HG03565 (cell line): ENCODE results near the gene MYL3.

Experiments
- ATAC-seq: cut with Tn5 transposase; IDR thresholded peaks from one replicate; pipeline ENCODE4 v1.9.1; 2021; ENCODE audit warnings: mild to moderate bottlenecking, moderate library complexity; ENCODE audit not compliant: unreplicated experiment

The MYL3 gene

DNA sequence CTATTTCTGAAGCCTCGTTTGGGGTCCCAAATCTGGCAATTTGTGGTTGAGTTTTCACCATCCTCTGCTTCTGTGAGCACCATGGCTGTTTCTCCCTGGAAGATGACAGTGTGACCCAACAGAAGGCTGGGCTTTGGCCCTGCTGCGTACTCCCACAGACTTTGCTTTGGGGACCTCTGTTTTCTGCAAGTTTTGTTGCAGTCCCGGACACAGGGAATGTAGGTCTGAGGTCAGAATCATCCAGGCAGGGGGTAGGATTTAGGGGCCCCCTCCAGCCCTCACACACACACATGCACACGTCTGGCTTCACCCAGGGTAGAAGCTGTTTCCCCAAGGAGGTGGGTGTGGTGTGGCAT is 20.6 kb upstream of the MYL3 start:
- ATAC-seq, result no peak

GRCh38 chr3:46883054-46883829 is 20.0 kb upstream of the MYL3 start:
- ATAC-seq, result no peak

DNA sequence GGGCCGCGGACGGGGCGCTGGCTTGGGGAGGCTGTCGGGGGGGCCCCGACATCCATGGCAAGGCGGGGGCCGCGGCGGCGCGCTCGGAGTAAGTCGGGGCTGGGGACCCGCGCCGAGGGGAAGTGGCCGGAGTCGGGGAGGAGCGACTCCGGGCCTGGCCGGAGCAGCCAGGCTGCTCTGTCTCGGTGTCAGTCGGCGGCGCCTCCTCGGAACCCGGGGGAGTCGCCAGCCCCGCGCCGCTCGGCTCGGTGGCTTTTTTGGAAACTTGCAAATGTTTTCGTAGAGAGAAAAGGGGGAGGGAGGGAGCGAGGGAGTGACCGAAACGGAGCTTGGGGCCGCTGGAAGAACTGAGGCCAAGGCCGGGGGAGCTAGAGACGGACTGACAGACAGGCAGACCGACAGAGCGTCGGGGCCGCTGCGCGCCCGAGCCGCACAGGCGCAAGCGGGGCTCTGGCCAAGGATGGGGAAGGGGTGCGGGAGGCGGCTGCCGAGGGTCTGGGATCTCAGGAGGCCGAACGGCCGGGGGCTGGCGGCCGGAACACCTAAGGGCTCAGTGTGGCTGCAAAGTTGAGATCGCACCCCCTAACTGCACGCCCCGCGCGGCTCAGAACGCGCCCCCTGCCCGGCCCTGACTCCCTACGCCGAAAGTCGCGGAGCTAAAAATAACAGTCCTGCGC is 19.3 kb upstream of the MYL3 start:
- ATAC-seq, result no peak

GRCh38 chr3:46881596-46882376 is 18.5 kb upstream of the MYL3 start:
- ATAC-seq, result no peak

DNA sequence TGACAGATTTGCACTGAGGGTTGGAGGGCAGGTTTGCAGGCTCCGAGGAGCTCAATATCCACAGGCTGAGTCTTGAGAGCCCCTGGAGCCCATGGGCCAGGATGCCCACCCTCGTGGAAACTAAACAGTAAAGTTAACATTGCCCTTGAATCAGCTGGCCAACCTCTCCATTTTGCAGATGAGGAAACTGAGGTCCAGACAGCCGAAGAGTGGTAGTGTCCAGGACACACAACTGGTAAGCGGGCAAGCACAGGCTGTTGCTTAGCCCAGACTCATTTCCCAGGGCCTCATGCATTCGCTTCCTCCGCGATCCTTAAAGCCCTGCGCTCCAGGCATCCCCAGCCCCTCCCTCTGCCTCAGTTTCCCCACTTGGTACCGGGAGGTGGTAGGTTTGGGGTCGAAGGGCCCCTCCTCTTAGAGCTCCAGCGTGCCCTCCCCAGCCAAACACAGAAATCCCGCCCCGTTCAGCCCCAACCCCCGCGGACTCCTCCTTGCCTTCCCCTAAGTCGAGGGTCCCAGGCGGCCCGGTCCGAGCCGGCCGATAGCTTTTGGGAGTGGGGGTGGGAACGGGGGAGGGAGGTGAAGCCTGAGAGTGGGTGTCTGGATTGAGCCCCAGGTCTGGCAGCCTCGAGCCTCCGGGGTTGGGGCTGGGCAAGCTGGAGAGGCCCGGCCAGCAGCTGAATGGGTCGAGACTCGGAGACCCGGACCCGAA is 17.8 kb upstream of the MYL3 start:
- no peak for ATAC-seq

- ATAC-seq, result no peak
These were observed 15.7 kb upstream of the MYL3 start for GRCh38 chr3:46878781-46879436.

DNA sequence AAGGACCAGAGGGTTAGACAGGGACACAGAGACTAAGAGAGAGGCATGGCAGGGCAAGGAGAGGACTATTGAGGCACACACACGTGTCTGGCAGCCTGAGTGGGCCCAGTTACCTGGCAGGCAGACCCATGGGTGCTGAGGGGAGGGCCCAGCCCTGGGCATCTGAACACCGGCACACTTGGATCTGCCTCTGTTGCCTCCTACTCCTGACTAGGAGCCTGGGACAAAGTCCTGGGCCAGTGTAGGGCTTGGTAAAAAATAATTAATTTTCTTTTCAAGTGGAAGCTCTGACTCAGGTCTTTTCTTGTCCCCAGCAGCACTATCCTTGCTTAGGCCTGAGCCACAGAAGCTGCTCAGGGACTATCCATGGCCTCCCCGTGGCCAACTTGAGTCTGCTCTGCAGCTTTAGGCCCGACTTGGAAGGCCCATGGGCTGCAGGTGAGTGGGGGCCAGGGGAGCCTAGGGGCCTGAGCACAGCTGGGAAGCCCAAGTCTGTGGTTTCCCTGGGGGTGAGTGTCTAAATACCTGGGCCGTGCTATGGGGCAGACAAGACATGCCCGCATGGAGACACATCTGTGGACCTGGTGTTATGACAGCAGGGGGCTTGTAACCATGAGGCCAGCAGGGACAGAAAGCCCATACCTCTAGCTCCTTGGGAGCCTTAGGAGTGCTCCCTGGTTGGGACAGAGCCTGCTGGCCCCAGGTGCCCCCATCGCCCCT is 14.3 kb upstream of the MYL3 start, which contains the start of gene PTH1R:
TSS of gene PTH1R (plus strand) at position 316 of the 720 bp plus-strand sequence. CDS start 5,839 bp downstream, outside the sequence.
- no peak for ATAC-seq

- ATAC-seq, result no peak
These were observed 13.4 kb upstream of the MYL3 start for GRCh38 chr3:46876313-46877300.

DNA sequence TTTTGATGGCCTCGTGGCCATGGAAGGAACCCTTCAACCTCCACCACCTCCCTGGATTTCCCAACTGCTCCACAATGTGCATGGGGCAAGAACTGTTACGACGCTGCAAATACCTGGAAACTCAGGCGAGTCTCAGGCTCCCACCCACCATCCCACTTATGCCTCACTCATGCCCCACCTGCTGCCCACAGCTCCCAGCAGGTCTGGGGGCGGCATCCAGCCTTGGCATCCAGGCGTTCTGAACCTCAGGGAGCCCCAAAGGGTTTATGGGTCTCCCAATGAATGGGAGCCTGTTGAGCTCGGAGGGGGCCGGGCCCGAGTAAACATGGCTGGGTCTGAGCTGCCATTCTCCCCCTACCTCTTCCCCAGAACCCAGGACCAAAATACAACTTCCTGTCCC is 12.3 kb upstream of the MYL3 start:
- no peak for ATAC-seq

DNA sequence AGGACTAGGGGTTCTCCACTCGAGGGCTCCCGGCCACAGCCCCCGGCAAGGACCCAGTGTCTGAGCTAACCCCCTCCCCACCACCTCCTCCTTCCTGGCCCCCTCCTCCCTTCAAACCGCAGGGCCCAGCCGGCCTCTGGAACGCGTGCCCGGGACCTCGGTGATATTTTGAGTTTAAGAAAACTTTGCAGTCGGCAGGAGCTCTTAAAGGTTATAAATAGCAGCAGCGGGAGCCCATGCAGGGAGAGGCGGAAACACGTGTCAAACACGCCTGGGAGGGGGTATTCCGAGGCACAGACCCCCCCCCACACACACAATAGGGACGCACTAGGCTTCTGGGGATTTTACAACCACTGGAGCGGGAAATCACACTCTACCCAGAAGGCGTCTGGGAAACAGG is 11.2 kb upstream of the MYL3 start:
- ATAC-seq, result no peak

GRCh38 chr3:46873521-46873920 is 10.3 kb upstream of the MYL3 start:
- no peak for ATAC-seq

- ATAC-seq, result no peak
These were observed 8.0 kb upstream of the MYL3 start for GRCh38 chr3:46871222-46871621.

- ATAC-seq, result no peak
These were observed 7.4 kb upstream of the MYL3 start for GRCh38 chr3:46870651-46871050.

DNA sequence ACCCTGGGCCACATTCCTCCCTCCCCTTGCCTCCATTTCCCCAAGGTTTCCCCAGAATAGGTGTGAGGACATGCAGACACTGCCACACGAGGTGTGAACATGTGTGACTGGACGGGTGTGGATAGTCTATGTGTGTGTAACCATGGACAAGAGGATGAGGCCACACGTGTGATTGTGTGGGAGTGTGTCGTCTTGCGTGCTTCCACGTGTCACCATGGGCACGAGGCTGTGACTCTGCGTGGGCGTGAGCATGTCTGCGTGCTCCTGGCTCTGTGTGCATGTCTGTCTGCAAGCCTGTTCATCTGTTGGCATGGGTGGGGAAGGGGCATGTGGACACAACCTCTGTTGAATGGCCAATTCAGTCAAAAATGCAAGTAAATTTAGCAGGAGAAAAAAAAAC is 6.2 kb upstream of the MYL3 start:
- ATAC-seq, result no peak

DNA sequence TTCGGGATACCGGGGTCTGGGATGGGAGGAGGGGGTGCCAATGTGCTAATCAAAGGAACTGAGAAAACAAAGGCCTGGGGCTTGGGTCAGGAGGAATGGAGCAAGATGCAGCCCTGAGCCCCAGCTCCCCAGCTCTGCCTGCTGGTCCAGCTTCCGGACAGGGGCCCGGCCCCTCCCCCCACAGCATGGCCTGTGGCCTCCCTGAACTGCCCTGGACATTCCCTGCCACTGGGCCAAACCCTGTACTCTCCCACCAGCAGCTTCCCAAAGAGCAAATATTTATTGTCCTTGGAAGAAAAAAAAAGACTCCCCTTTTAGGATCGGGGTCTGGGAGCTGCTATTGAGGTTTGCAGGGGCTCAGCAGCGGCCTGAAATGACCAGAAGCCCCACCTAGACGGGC is 5.7 kb upstream of the MYL3 start:
- ATAC-seq, result no peak

- ATAC-seq, result no peak
These were observed 5.0 kb upstream of the MYL3 start for GRCh38 chr3:46868287-46868686.

- no peak for ATAC-seq
These were observed 4.3 kb upstream of the MYL3 start for GRCh38 chr3:46867550-46867898.

- no peak for ATAC-seq
These were observed 3.7 kb upstream of the MYL3 start for GRCh38 chr3:46866720-46867549.
